Keratinocyte (primary cell): ENCODE data around the gene APOBEC3F.

ENCODE experiments used
- CTCF ChIP-seq, 3 experiments: IDR thresholded peaks in 1 of 3; conservative IDR thresholded peaks in 1 of 3; optimal IDR thresholded peaks in 1 of 3; 2 replicates in 2 of 3; 3 replicates in 1 of 3; pipeline versions ENCODE3 to v1.5.1; 2011; ENCODE audit warnings: low read length in 3 of 3, mild to moderate bottlenecking in 3 of 3, moderate library complexity in 2 of 3, control low read depth in 1 of 3, inconsistent platforms in 1 of 3; ENCODE audit not compliant: insufficient read depth in 2 of 3; ENCODE audit errors: extremely low read depth in 1 of 3
- EZH2 ChIP-seq: IDR thresholded peaks from one replicate; pipeline ENCODE4 v1.6.1; 2012; ENCODE audit warnings: inconsistent platforms, mild to moderate bottlenecking, low read length, moderate library complexity

GRCh38 chr22:39098576-39098975 lies 57.9 kb downstream of the APOBEC3F start:
- no peak for TF ChIP-seq CTCF (optimal IDR thresholded peaks at IDR 0.05 in 1 of 3, IDR thresholded peaks at IDR 0.05 in 1 of 3, conservative IDR thresholded peaks at IDR 0.05 in 1 of 3; ENCODE audit: extremely low read depth in 1 of 3, insufficient read depth in 2 of 3, low read length in 3 of 3)
- TF ChIP-seq EZH2: no peak
